Skeletal muscle cell (primary cell): Measurements from ENCODE around the gene AFF3.

Source experiments
- DNase-seq: peaks from one replicate; pipeline ENCODE4 v3.0.0-alpha.2; 2010; ENCODE audit warnings: low read depth
- H3K4me3 ChIP-seq: 2 replicates; pipeline ENCODE4 v1.5.1; 2011; ENCODE audit warnings: low read depth, mild to moderate bottlenecking, control low read depth, low read length, moderate library complexity

The AFF3 gene

DNA sequence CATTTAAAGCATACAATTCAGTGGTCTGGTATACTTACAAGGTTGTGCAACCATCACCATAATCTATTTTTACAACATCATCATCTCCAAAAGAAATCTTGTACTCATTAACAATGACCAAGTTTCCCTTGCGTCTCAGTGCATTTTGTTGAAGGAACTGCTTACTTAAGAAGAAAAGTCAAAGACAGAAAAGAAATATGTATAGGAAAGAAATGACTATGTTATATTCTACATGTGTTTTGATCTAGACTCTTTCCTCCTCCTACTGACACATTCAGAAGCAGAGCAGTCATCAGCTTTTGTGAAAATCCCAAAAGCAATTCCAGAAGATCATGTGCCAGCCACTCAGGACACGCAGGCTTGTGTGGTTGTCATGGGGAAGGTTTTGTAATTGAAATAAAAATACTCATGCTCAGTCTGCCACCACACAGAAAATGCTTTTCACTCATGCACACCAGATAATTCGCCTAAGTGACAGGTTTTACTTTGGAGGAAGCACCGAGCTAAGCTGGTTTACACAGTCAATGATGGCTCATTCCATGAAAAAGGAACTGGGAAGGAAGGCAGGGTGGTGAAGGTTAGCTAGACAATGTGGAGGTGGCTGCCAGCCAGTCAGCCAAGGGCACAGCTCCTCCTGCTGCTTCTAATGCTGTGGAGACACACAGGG lies 494.1 kb downstream of the AFF3 start:
- DNase-seq: no peak
- H3K4me3 ChIP-seq: no peak overlapping the region

DNA sequence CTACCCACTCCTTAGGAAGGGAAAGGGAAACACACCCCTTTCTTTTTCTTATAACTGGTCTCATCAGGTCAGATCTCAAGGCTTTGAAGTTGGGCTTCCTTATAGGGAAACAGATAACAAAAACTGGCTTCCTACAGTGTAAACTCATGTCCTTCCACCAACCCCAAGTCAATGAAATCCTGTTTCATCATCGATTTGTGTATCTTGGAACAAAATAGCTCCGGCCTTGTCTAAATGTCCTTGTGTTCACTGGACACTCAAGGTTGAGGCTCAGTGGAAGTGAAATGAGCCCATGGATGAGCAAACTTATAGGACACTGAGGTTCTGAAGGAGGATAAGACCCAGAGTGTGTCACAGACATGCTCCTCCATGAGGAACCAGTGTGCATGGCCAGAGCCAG lies 496.4 kb downstream of the AFF3 start:
- no peak for DNase-seq
- H3K4me3 ChIP-seq: no peak overlapping the region

DNA sequence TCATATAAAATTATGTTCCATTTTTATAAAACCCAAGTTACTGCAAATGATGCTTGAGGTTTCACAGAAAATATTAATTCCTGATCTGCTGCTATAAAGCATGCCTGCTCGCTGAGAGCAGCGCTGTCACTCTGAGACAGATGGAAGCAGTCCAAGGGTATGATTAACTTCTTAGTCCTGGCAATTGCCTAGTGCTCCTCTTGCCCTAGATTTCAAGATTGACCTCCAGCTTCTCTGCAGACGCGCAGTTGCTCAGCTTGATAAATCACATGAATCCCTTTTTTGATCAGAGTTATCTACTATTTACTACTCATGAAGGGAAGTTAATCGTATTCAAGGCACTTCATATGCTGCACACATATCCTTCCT lies 498.0 kb downstream of the AFF3 start:
- DNase-seq: no peak

DNA sequence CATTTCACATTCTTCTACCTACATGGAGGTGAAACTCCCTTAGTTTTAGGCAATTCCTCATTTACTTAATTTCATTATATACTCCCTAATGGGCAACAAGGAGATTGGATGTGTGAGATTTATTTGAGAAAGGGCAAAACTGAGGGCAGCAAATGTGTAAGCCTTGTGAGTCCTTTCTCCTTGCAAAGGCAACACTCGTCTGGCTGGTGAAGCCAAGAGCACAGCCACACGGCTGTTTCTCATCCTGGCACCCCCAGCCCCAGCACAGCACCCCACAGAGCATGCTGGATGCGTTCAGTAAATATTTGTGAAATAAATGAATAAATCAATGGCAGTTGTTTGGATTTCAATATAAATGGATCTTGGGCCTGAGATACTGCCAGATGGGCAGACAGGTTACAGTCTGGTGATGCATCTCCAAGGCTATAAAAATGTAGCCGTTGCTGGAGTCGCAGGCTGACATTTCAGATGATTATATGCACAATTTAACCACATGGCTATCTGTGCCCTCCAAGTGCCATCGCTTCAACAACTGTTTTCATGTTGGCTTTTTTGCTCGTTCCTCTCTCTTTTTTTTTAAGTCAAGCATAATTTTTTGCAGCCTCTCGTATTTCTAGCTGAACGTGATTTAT lies 498.5 kb downstream of the AFF3 start:
- no peak overlapping the region for H3K4me3 ChIP-seq
- DNase-seq: no peak

More for the DNA sequence above, 498.0 kb downstream of the AFF3 start:
- H3K4me3 ChIP-seq: no peak overlapping the region

DNA sequence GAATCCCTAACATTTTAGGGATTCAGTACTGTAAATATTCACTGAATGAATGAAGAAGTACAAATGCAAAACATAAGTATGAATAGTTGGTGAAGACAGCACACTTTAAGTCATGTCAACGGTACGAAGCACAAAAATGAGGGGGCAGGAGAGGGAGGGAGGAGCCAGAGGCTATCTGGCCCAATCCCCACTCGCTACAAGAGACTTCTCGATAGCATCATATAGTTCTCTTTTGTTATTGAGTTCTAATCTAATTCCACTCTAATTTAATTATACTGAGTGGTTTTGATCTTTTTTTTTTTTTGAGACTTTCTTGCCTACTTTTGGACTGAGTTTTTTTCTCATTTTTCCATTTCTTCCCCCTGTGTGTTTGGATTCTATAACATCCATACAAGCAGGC lies 500.4 kb downstream of the AFF3 start:
- no peak overlapping the region for H3K4me3 ChIP-seq
- DNase-seq: no peak

DNA sequence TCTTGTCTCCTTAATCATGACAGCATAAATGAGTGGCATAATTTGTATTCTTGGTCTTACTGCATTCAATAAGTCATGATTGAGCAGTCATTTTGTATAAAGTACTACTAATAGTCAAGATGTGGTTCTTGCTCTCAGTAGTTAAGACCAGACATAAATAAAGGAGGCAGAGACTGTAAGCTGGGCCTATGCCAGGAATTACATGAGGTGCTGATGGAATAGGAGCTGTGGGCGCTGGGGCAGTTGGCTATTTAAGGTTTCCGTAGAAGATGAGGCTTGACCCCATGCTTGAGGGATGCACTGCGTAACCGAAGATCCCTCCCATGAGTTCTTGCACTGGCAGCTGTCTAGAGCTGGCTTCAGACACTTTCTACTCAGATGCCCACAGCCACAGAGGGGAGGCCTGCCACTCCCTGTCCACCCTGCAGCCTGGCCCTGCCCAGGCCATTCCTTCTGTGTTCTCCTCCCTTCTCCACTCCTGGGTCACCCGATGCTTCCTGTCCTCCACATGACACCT lies 501.7 kb downstream of the AFF3 start:
- no peak for DNase-seq

DNA sequence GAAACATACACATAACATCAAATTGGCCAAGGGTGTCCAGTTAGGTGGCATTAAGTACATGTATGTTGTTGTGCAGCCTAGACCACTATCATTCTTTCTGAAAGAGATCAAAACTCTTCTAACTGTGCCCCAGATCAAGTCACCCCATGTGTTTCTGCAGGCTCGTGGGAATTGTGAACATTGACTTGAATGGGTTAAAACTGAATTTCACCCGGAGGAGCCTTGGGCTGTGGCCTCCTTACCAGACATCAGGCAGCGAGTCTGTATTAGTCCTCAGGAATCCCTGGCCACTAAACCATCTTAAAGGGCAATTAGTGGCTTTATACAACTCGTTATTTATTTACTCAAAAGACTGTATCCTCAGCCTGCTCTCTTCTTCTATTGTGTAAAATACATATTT lies 503.6 kb downstream of the AFF3 start:
- no peak for DNase-seq
- H3K4me3 ChIP-seq: no peak overlapping the region

More for the DNA sequence above, 501.7 kb downstream of the AFF3 start:
- no peak overlapping the region for H3K4me3 ChIP-seq

DNA sequence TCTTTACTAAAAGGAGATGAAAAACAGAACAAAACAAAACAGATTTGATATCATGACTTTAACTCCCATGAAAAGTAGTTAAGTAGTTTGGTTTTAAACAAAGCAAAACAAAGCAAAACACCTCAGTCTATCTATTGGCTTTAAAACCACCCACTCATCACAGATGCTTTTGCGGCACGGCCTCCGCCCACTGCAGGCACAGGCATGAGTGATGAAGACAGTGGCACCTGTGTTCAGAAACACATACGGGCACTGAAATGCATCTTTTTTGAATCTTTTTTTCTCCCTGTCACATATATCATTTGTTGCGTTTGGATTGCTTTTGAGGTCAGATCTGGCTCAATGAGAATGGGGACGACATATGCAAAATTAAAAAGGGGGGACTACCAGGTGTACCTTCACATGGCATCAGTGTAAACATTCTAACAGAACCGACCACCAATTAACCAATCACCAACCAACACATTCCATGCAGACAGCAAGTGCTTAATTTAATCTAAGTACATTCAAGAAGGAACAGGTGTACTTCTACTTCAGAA lies 505.2 kb downstream of the AFF3 start:
- DNase-seq: no peak
- H3K4me3 ChIP-seq: no peak overlapping the region

DNA sequence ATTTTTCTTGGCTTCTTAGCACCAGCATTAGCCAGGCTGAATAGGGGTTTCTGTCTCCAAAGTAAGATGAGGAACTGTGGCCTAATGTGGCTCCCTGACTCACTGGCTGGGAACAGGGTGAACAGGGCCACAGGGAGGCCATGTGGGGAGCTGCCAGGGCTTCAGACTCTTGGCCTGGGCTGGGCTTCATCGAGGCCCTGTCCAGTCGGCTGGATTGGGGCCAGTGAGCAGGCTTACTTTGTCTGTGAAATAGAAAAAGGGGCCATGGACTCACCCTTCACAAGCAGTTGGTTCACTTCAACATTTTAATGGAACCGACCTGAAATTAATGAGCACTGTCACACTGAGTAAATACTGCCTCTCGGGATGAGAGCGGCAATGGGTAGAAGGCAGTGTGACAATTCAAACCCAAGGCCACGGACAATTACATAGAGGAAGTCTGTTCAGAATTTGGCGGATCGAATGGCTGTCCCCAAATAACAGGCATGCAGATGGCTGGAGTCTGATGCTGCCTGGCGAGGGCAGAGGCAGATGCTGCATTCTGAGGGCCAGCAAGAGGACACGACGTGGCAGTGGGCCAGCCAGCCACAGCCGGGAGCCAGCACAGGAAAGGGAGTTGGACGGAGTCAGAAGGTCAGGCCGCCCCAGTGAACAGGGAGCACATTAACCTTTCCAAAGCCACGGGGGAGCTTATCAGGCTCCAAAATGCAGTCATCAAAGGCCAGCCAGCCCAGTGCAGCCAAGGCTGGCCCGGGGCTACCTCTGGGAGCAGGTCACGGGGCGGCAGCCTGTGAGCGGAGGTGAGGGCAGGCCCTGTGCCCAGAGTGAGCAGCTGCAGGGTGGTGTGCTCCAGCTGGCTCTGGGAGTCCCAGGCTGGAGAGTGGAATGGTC lies 506.0 kb downstream of the AFF3 start:
- no peak overlapping the region for H3K4me3 ChIP-seq
- no peak for DNase-seq

DNA sequence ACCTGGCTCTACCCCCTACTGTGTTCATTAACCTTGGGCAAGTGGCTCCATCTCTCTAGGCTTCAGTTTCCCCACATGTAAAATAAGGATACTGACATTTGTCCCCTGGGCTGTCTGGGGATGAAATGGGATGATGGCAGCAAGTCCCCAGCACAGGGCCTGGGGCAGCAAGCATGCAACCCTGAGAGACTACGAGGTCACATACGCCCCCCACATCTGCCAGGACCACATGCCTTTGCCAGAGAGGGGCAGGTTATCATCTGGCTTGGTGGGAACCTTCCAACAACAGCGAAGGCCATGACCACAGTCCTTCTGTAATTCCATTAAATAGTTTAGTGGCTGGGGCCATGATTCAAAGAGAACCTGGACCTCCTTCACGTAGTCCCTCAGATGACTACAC lies 506.7 kb downstream of the AFF3 start:
- DNase-seq: no peak
- H3K4me3 ChIP-seq: no peak overlapping the region

DNA sequence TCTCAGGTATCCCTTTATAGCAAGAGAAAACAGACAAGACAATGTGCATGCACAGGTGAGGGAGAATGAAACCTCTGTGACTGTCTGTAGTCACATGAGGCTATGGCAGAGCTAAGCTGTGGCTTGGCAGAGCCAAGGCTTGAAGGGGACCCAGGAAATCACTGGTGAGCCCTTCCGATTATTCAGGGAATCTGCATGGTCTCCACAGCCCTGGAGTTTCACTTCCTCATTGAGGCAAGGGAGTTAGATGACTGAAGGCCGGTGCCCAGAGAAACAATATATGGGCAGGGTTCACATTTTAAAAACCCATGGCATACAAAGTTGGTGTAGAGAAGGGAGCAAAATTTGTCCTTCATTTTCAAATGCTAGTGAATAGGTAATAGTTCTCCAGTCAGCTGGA lies 508.2 kb downstream of the AFF3 start:
- DNase-seq: no peak
- no peak overlapping the region for H3K4me3 ChIP-seq

DNA sequence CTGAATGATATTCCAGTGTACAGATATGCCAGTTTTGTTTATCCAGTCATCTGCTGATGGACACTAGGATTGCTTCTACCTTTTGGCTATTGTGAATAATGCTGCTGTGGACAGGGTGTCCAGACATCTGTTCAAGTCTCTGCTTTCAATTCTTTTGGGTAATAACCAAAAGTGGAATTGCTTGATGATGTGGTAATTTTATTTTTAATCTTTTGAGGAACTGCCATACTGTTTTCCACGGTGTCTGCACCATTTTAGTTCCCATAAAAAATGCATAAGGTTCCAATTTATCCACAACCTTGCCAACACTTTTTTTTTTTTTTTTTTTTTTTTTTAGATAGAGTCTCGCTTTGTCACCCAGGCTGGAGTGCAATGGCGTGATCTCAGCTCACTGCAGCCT lies 510.7 kb downstream of the AFF3 start:
- no peak for DNase-seq
- no peak overlapping the region for H3K4me3 ChIP-seq

DNA sequence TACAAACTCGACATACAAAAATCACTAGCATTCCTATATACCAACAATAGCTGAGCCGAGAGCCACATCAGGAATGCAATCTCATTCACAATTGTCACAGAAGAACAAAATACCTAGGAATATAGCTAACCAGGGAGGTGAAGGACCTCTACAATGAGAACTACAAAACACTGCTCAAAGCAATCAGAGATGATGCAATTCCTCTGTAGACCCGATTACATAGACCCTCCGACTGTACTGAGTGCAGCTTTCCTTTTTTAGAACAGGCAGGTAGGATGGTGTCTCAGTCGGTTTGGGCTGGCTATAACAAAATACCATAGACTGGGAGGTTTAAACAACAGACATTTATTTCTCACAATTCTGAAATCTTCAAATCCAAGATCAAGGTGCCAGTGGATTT lies 513.1 kb downstream of the AFF3 start:
- DNase-seq: no peak
- H3K4me3 ChIP-seq: no peak overlapping the region

DNA sequence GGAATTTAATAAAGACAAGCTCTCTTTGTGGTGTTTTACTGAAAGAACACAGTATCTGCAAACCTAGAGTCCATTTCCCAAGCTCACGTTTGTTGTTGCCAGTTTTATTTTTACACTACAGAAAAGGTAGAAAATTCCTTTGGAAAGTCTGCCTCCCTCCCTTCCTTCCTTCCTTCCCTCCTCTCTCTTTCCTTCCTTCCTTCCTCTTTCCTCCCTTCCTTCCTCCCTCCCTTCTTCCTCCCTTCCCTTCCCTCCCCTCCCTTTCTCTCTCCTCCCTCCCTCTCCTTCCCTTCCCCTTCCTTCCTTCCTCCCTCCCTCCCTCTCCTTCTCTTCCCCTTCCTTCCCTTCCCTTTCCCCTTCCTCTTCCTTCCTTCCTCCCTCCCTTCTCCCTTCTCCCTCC lies 516.2 kb downstream of the AFF3 start:
- H3K4me3 ChIP-seq: no peak overlapping the region
- no peak for DNase-seq

DNA sequence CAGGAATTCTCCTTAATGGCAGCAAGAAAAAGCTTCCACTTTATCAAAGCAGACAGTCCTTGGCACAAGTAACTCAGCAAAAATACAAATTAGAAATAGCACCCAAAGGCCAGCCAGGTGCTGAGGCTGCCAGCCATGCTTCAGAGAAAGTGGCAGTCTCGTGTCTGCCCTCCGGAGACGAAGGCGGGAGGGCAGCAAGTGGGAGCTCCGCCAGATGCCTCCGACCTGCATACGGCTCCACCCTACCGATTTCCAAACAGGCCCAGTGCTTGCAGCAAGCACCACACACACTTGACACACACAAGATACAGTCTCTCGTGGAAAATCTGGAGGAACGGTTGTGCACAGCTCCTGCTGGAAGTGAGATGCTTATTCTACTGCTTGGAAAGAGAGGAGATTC lies 517.7 kb downstream of the AFF3 start:
- H3K4me3 ChIP-seq: no peak overlapping the region
- DNase-seq: no peak

DNA sequence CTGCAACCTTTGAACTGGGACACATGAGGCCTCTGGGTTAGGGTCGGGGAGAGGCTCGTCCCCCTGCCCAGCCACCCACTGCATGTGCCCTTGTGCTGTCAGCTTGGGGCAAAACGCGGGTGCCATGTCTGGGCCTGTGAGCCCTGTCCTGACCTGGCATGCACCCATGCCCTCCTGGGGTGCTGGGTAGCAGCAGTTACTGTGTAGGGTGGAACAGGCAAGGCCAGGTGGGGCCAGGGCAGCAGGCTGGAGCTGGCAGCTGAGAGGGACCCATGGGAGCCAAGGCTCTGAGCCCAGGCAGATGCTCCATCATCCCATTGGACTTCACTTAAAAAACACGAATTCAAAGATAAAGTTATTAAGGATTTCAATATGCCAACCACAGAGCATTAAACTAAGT lies 518.8 kb downstream of the AFF3 start:
- no peak for DNase-seq
- no peak overlapping the region for H3K4me3 ChIP-seq

DNA sequence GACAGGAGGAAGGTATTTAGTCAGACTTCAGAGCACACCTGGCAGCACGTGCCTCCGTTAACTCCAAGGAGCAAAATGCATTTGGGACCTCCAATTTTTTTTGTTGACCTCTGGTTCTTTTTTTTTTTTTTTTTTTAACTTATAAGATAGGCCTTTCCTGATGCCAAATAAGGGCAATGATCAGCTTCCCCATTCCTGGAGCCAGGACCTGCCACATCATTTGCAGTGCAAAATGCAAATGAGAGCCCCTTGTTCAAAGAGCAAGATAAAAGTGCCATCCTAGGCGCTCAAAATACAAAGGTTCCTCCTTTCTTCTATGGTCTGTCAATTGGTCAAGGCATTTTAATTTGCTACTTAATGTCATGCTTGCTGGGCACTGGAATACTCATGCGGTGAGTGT lies 519.4 kb downstream of the AFF3 start:
- no peak for DNase-seq
- no peak overlapping the region for H3K4me3 ChIP-seq

DNA sequence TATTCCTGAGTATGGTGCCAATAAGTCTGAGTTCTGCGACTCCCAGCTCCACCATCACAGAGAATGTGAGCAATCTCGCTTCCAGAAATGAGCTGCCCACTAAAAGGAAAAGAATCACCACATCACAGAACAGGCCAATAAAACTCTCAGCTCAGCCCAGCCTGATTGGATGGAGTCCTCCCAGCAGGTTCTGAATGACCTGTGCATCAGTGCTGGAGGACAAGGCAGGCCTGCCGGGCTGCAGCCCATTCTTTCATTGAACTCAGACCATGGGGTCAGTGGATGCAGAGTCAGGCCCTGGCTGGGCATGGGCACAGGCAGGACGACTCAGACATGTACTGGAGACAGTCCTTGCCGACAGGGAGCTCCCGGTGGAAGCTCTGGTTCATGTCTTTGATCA lies 519.9 kb downstream of the AFF3 start:
- no peak for DNase-seq

DNA sequence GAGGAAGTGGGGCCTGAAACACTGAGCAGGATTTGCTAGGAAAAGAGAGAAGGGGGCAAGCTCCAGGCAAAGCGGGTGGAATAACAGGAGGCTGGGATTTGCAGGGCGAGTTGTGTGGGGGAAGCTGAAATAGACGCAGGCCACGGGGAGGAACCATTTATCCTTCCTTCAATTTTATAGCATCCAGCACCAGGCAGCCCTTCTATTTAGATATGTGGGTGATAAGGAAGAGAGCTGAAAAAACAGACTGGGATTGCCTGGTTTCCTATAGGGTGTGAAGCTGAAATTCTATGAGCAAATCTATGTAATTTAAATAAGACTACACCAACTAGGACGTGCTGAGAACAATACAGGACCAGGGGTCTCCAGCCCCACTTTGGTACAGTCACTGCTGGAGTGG lies 520.6 kb downstream of the AFF3 start:
- DNase-seq: no peak
- no peak overlapping the region for H3K4me3 ChIP-seq

More for the DNA sequence above, 519.9 kb downstream of the AFF3 start:
- no peak overlapping the region for H3K4me3 ChIP-seq

DNA sequence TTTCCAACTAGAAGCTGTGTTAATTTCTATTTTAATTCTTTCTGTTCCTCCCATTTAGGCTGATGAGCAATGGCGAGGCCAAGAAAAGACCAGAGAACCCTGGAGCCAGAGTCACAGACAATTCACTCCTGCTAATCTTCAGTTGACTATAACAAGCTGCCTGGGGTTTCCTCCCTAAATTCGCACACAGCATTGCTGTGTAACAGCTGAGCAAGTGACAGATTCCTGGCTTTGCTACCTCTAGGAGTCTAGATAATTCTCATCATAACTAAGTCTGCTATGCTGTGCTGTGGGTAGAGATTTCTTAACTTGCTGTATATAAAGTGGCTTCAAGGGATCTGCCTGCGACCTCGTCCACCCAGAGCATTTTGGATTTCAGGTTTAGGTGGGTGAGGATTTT lies 521.3 kb downstream of the AFF3 start:
- H3K4me3 ChIP-seq: no peak overlapping the region
- DNase-seq: no peak
